HG03139 (cell line): ENCODE measurements around the gene C5orf15.
"Not testable (repeated sequence)": the region's sequence is repeated elsewhere in the genome, so short reads cannot be mapped to it uniquely, and the experiment has no call there.

Source experiments
- ATAC-seq: cut with Tn5 transposase; IDR thresholded peaks from one replicate; pipeline ENCODE4 v1.9.1; 2021; ENCODE audit not compliant: unreplicated experiment

The C5orf15 gene

GRCh38 chr5:133963493-133964128 lies 4.8 kb downstream of the C5orf15 start:
- no peak for ATAC-seq

GRCh38 chr5:133962801-133963476 lies 5.5 kb downstream of the C5orf15 start:
- no peak for ATAC-seq

GRCh38 chr5:133962131-133962530 lies 6.3 kb downstream of the C5orf15 start:
- ATAC-seq: no peak

GRCh38 chr5:133959643-133960042 lies 8.8 kb downstream of the C5orf15 start:
- no peak for ATAC-seq

- no peak for ATAC-seq
These were observed 10.8 kb downstream of the C5orf15 start for GRCh38 chr5:133957591-133957990.

- no peak for ATAC-seq
These were observed 11.3 kb downstream of the C5orf15 start for GRCh38 chr5:133957080-133957479.

- not testable (repeated sequence) for ATAC-seq
These were observed 12.2 kb downstream of the C5orf15 start for GRCh38 chr5:133956196-133956595.

- no peak for ATAC-seq
These were observed 14.8 kb downstream of the C5orf15 start for GRCh38 chr5:133953568-133954145.

- no peak for ATAC-seq
These were observed 15.5 kb downstream of the C5orf15 start for GRCh38 chr5:133952729-133953567.

GRCh38 chr5:133950821-133951612 lies 17.4 kb downstream of the C5orf15 start:
- no peak for ATAC-seq

- no peak for ATAC-seq
These were observed 19.7 kb downstream of the C5orf15 start for GRCh38 chr5:133948721-133949120.

GRCh38 chr5:133947431-133947841 lies 21.0 kb downstream of the C5orf15 start:
- ATAC-seq: no peak

GRCh38 chr5:133945568-133945967 lies 22.9 kb downstream of the C5orf15 start:
- ATAC-seq: no peak

GRCh38 chr5:133944263-133945185 lies 23.9 kb downstream of the C5orf15 start:
- ATAC-seq: no peak

- no peak for ATAC-seq
These were observed 25.0 kb downstream of the C5orf15 start for GRCh38 chr5:133943475-133943817.

GRCh38 chr5:133942614-133943474 lies 25.6 kb downstream of the C5orf15 start:
- ATAC-seq: no peak

GRCh38 chr5:133941456-133942196 lies 26.8 kb downstream of the C5orf15 start:
- no peak for ATAC-seq

GRCh38 chr5:133939668-133940067 lies 28.8 kb downstream of the C5orf15 start:
- no peak for ATAC-seq
